WTC11 (cell line): ENCODE measurements around the gene SLC9A4. TPM values are rescaled to one million over a fixed set of nuclear protein-coding genes. Genes with fewer than 3 reads are reported as not detected.

Experiments
- ATAC-seq: fragments of 200-7000 bp; cut with Tn5 transposase; 2 replicates; pipeline ENCODE4 v1.10.0; 2021; ENCODE audit warnings: mild to moderate bottlenecking, moderate library complexity
- CTCF ChIA-PET: fragments of 300-600 bp; sonication (Branson Sonifier 250); formaldehyde crosslinking; loops from one replicate; lab custom pipeline; 2021; ENCODE audit warnings: antibody characterized with exemption; lab: Charles Lee
- POLR2A ChIA-PET: fragments of 350-600 bp; sonication (Branson Sonifier 250); formaldehyde crosslinking; loops from one replicate; lab custom pipeline; 2021; ENCODE audit warnings: antibody characterized with exemption; lab: Charles Lee
- DNase-seq: peaks from one replicate; pipeline ENCODE4 v3.0.0; 2021; ENCODE audit warnings: low spot score
- H3K27ac Mint-ChIP-seq: 2 replicates; pipeline ENCODE4 v1.8.0; 2021; ENCODE audit warnings: mixed read lengths
- H3K27me3 Mint-ChIP-seq: 2 replicates; pipeline ENCODE4 v1.8.0; 2021; ENCODE audit warnings: low read depth, mild to moderate bottlenecking, moderate library complexity, mixed read lengths
- H3K36me3 Mint-ChIP-seq: 2 replicates; pipeline ENCODE4 v1.8.0; 2021; ENCODE audit warnings: mixed read lengths
- H3K4me1 Mint-ChIP-seq: 2 replicates; pipeline ENCODE4 v1.8.0; 2022; ENCODE audit warnings: mixed read lengths
- H3K4me3 Mint-ChIP-seq: 2 replicates; pipeline ENCODE4 v1.8.0; 2021; ENCODE audit warnings: mild to moderate bottlenecking, moderate library complexity, mixed read lengths
- H3K9me3 Mint-ChIP-seq: 2 replicates; pipeline ENCODE4 v1.8.0; 2021; ENCODE audit warnings: mixed read lengths
- ARID4B ChIP-seq: sonication (generic); formaldehyde crosslinking; IDR thresholded peaks from 2 replicates; pipeline ENCODE4 v1.8.0; 2023; ENCODE audit warnings: missing genetic modification reagents, mild to moderate bottlenecking, borderline replicate concordance
- ESRRA ChIP-seq: sonication (generic); formaldehyde crosslinking; IDR thresholded peaks from 2 replicates; pipeline ENCODE4 v1.8.1; 2022; ENCODE audit warnings: mild to moderate bottlenecking, missing genetic modification reagents, borderline replicate concordance
- GTF2I ChIP-seq: fragments of 250-450 bp; sonication (Bioruptor Pico); conservative IDR thresholded peaks from 2 replicates; pipeline ENCODE4 v1.4.0; 2021; ENCODE audit warnings: mild to moderate bottlenecking
- IRF2 ChIP-seq: sonication (generic); formaldehyde crosslinking; IDR thresholded peaks from 2 replicates; pipeline ENCODE4 v1.8.0; 2022; ENCODE audit warnings: low read depth, missing genetic modification reagents, borderline replicate concordance
- MLX ChIP-seq: sonication (generic); formaldehyde crosslinking; IDR thresholded peaks from 2 replicates; pipeline ENCODE4 v1.8.1; 2023; ENCODE audit warnings: mild to moderate bottlenecking, missing genetic modification reagents, moderate library complexity
- NR3C1 ChIP-seq: sonication (generic); formaldehyde crosslinking; conservative IDR thresholded peaks from 2 replicates; pipeline ENCODE4 v1.8.1; 2023; ENCODE audit warnings: low read depth, mild to moderate bottlenecking, missing genetic modification reagents
- TCF7 ChIP-seq: sonication (generic); formaldehyde crosslinking; IDR thresholded peaks from 2 replicates; pipeline ENCODE4 v1.8.0; 2022; ENCODE audit warnings: mild to moderate bottlenecking, low read depth, missing genetic modification reagents, moderate library complexity
- TP53 ChIP-seq: sonication (generic); formaldehyde crosslinking; IDR thresholded peaks from 2 replicates; pipeline ENCODE4 v1.8.1; 2023; ENCODE audit warnings: mild to moderate bottlenecking, missing genetic modification reagents
- ZMAT4 ChIP-seq: fragments of 250-450 bp; sonication (Bioruptor Pico); IDR thresholded peaks from 2 replicates; pipeline ENCODE4 v1.9.0; 2021; ENCODE audit warnings: mild to moderate bottlenecking
- ZNF317 ChIP-seq: sonication (generic); formaldehyde crosslinking; IDR thresholded peaks from 2 replicates; pipeline ENCODE4 v1.8.1; 2023; ENCODE audit warnings: low read depth, mild to moderate bottlenecking, moderate library complexity, missing genetic modification reagents, borderline replicate concordance
- ZNF423 ChIP-seq: fragments of 250-450 bp; sonication (Bioruptor Pico); IDR thresholded peaks from 2 replicates; pipeline ENCODE4 v2.1.2; 2022; ENCODE audit warnings: mild to moderate bottlenecking, moderate library complexity
- total RNA-seq: library from RNA; stranded (reverse); gene quantifications from 3 replicates; pipeline ENCODE4 v1.2.3, GENCODE V29; 2021
- TF ChIP-seq, protein P1 (sequence below): sonication (generic); formaldehyde crosslinking; IDR thresholded peaks from 2 replicates; pipeline ENCODE4 v1.8.1; 2023; ENCODE audit warnings: mild to moderate bottlenecking, missing genetic modification reagents
- TF ChIP-seq, protein P2 (sequence below): sonication (generic); formaldehyde crosslinking; IDR thresholded peaks from 2 replicates; pipeline ENCODE4 v1.8.0; 2022; ENCODE audit warnings: missing genetic modification reagents
- TF ChIP-seq, protein P3 (sequence below): fragments of 250-450 bp; sonication (Bioruptor Pico); IDR thresholded peaks from 2 replicates; pipeline ENCODE4 v1.9.0; 2021; ENCODE audit warnings: mild to moderate bottlenecking
- TF ChIP-seq, protein P4 (sequence below): fragments of 250-450 bp; sonication (Bioruptor Pico); conservative IDR thresholded peaks from 2 replicates; pipeline ENCODE4 v1.9.0; 2021; ENCODE audit warnings: mild to moderate bottlenecking

SLC9A4 gene
- total RNA-seq, 1 experiment from 2014 or later: 0.11 TPM

GRCh38 chr2:102513355-102513939 lies 40.4 kb downstream of the SLC9A4 start:
- TF ChIP-seq ZMAT4 (CRISPR knock-in tag): no peak
- TF ChIP-seq GTF2I (CRISPR knock-in tag): no peak
- no peak for TF ChIP-seq MLX (CRISPR knock-in tag)
- no peak for TF ChIP-seq IRF2
- TF ChIP-seq, protein P1, sequence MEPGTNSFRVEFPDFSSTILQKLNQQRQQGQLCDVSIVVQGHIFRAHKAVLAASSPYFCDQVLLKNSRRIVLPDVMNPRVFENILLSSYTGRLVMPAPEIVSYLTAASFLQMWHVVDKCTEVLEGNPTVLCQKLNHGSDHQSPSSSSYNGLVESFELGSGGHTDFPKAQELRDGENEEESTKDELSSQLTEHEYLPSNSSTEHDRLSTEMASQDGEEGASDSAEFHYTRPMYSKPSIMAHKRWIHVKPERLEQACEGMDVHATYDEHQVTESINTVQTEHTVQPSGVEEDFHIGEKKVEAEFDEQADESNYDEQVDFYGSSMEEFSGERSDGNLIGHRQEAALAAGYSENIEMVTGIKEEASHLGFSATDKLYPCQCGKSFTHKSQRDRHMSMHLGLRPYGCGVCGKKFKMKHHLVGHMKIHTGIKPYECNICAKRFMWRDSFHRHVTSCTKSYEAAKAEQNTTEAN: no peak
- TF ChIP-seq, protein P2, sequence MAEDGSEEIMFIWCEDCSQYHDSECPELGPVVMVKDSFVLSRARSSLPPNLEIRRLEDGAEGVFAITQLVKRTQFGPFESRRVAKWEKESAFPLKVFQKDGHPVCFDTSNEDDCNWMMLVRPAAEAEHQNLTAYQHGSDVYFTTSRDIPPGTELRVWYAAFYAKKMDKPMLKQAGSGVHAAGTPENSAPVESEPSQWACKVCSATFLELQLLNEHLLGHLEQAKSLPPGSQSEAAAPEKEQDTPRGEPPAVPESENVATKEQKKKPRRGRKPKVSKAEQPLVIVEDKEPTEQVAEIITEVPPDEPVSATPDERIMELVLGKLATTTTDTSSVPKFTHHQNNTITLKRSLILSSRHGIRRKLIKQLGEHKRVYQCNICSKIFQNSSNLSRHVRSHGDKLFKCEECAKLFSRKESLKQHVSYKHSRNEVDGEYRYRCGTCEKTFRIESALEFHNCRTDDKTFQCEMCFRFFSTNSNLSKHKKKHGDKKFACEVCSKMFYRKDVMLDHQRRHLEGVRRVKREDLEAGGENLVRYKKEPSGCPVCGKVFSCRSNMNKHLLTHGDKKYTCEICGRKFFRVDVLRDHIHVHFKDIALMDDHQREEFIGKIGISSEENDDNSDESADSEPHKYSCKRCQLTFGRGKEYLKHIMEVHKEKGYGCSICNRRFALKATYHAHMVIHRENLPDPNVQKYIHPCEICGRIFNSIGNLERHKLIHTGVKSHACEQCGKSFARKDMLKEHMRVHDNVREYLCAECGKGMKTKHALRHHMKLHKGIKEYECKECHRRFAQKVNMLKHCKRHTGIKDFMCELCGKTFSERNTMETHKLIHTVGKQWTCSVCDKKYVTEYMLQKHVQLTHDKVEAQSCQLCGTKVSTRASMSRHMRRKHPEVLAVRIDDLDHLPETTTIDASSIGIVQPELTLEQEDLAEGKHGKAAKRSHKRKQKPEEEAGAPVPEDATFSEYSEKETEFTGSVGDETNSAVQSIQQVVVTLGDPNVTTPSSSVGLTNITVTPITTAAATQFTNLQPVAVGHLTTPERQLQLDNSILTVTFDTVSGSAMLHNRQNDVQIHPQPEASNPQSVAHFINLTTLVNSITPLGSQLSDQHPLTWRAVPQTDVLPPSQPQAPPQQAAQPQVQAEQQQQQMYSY (CRISPR knock-in tag): no peak
- TF ChIP-seq ESRRA: no peak
- TF ChIP-seq, protein P3, sequence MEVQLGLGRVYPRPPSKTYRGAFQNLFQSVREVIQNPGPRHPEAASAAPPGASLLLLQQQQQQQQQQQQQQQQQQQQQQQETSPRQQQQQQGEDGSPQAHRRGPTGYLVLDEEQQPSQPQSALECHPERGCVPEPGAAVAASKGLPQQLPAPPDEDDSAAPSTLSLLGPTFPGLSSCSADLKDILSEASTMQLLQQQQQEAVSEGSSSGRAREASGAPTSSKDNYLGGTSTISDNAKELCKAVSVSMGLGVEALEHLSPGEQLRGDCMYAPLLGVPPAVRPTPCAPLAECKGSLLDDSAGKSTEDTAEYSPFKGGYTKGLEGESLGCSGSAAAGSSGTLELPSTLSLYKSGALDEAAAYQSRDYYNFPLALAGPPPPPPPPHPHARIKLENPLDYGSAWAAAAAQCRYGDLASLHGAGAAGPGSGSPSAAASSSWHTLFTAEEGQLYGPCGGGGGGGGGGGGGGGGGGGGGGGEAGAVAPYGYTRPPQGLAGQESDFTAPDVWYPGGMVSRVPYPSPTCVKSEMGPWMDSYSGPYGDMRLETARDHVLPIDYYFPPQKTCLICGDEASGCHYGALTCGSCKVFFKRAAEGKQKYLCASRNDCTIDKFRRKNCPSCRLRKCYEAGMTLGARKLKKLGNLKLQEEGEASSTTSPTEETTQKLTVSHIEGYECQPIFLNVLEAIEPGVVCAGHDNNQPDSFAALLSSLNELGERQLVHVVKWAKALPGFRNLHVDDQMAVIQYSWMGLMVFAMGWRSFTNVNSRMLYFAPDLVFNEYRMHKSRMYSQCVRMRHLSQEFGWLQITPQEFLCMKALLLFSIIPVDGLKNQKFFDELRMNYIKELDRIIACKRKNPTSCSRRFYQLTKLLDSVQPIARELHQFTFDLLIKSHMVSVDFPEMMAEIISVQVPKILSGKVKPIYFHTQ (CRISPR knock-in tag): no peak
- no peak for TF ChIP-seq TCF7 (CRISPR knock-in tag)
- no peak for TF ChIP-seq TP53
- TF ChIP-seq, protein P4, sequence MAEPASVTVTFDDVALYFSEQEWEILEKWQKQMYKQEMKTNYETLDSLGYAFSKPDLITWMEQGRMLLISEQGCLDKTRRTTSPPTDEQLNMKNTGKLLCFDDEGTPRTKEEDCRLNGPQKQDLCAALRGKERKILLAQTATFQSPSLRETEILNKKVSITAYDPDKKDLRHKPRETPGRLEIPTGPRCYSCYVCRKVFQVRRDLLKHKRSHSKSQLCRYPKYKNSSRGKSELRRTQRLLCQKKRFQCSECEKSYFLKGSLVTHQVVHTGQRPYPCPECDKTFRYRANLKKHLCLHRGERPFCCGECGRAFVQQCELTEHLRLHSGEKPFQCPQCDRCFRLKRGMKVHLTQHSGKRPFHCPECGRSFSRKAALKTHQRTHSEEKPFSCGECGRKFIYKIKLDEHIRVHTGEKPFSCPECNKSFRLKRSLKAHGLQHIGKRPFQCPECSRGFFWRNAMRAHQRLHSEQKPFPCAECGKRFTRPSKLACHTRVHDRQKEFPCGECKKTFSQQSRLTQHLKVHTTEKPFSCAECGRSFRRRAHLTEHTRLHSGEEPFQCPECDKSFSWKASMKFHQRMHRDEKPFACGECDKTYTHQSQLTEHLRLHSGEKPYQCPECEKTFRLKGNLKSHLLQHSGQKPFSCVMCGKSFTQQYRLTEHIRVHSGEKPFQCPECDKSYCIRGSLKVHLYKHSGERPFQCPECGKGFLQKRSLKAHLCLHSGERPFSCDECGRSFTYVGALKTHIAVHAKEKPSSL (CRISPR knock-in tag): no peak
- no peak for TF ChIP-seq ZNF317
- no peak for TF ChIP-seq NR3C1 (CRISPR knock-in tag)
- TF ChIP-seq ZNF423 (CRISPR knock-in tag): no peak
- TF ChIP-seq ARID4B: no peak
- DNase-seq: no peak
- Mint-ChIP-seq H3K27me3 (no peaks in the 10 kb centered on the region), H3K4me1 (peaks cover 18% of the 10 kb centered on the region), H3K4me3 (no peak overlapping the region), H3K27ac (no peak overlapping the region), H3K9me3 (peaks cover 17% of the 10 kb centered on the region), H3K36me3 (no peaks in the 10 kb centered on the region)
- ChIA-PET CTCF (interaction anchor here (1.3 to 2.6 kb wide), 2 partner anchors 35 to 40 kb away, joined by 3 to 6 read pairs; partner anchors contain the start of gene SLC9A4), POLR2A (no interaction called here)
- peak; percentile 51; the same call in 1 of the 2 replicates for ATAC-seq
